Lung (tissue), 12 donors: ENCODE measurements around the gene WRAP73. TPM values are rescaled to one million over a fixed set of nuclear protein-coding genes. Genes with fewer than 3 reads are reported as not detected.

ENCODE experiments used
- ATAC-seq: fragments of 200-7000 bp; cut with Tn5 transposase; one replicate; pipeline ENCODE4 v1.9.1; 2020; ENCODE audit warnings: moderate number of reproducible peaks; ENCODE audit not compliant: insufficient read depth, low FRiP score
- DNase-seq, 3 donors: peaks; one replicate each; pipeline ENCODE4 v3.0.0-alpha.2; 2013 to 2017
- H3K27ac ChIP-seq, 2 donors: one replicate each; pipeline ENCODE4 v1.5.1; 2013; ENCODE audit warnings: mild to moderate bottlenecking in 2 of 2, moderate library complexity in 2 of 2, control low read depth in 1 of 2, inconsistent platforms in 1 of 2, low read depth in 1 of 2, low read length in 1 of 2
- H3K27me3 ChIP-seq, 3 donors: one replicate each; pipeline ENCODE4 v1.5.1; 2013; ENCODE audit warnings: low read length in 2 of 3; ENCODE audit not compliant: control insufficient read depth in 3 of 3, insufficient read depth in 3 of 3
- H3K36me3 ChIP-seq, 4 donors: one replicate each; pipeline ENCODE4 v1.5.1; 2013; ENCODE audit warnings: low read length in 4 of 4, mild to moderate bottlenecking in 1 of 4, moderate library complexity in 1 of 4; ENCODE audit not compliant: control insufficient read depth in 4 of 4, insufficient read depth in 4 of 4
- H3K4me1 ChIP-seq, 5 donors: one replicate each; pipeline ENCODE4 v1.5.1; 2013; ENCODE audit warnings: low read length in 5 of 5, mild to moderate bottlenecking in 2 of 5, moderate library complexity in 1 of 5; ENCODE audit not compliant: control insufficient read depth in 5 of 5, insufficient read depth in 5 of 5
- H3K4me3 ChIP-seq: one replicate; pipeline ENCODE4 v1.5.1; 2013; ENCODE audit warnings: mild to moderate bottlenecking, control low read depth, moderate library complexity
- H3K9ac ChIP-seq, 2 donors: one replicate each; pipeline ENCODE4 v1.5.1; 2013; ENCODE audit warnings: low read length in 2 of 2, control low read depth in 1 of 2; ENCODE audit not compliant: insufficient read depth in 1 of 2
- H3K9me3 ChIP-seq, 4 donors: one replicate each; pipeline ENCODE4 v1.5.1; 2013; ENCODE audit warnings: low read length in 3 of 4, mild to moderate bottlenecking in 1 of 4, moderate library complexity in 1 of 4; ENCODE audit not compliant: control insufficient read depth in 4 of 4, insufficient read depth in 3 of 4
- CTCF ChIP-seq: IDR thresholded peaks from 2 replicates; pipeline ENCODE4 v1.5.1; 2012; ENCODE audit warnings: mild to moderate bottlenecking; ENCODE audit errors: control extremely low read depth, extremely low read depth
- WGBS, 2 donors: extraction: QIAGEN DNeasy Blood & Tissue Kit; methylation state at CpG; one replicate each; pipeline ENCODE4 v1.1.7; 2013; 5-methylcytosine and 5-hydroxymethylcytosine counted together
- polyA plus RNA-seq, 2 donors: library from polyadenylated mRNA; stranded (reverse); fragments of 200-250 nt; gene quantifications; one replicate each; pipeline ENCODE4 v1.2.1, GENCODE V29; 2013
- total RNA-seq, 2 donors: library from RNA; depleted of rRNA in 1 of 2; stranded (reverse); fragments of >200 nt in 1 of 2; gene quantifications; one replicate each; pipeline ENCODE4 v1.2.1, GENCODE V29; 2014 to 2021
- donor health status: control.
- donor health status: control.
- donor health status: Bipolar disorder and iron deficiency.
- donor health status: healthy.
- donor health status: DM: yes; HTN: yes; CAD: no.

Gene WRAP73
- total and polyA plus RNA-seq, 4 donors, result 17.3 to 25.3 (median 22.8) TPM

DNA sequence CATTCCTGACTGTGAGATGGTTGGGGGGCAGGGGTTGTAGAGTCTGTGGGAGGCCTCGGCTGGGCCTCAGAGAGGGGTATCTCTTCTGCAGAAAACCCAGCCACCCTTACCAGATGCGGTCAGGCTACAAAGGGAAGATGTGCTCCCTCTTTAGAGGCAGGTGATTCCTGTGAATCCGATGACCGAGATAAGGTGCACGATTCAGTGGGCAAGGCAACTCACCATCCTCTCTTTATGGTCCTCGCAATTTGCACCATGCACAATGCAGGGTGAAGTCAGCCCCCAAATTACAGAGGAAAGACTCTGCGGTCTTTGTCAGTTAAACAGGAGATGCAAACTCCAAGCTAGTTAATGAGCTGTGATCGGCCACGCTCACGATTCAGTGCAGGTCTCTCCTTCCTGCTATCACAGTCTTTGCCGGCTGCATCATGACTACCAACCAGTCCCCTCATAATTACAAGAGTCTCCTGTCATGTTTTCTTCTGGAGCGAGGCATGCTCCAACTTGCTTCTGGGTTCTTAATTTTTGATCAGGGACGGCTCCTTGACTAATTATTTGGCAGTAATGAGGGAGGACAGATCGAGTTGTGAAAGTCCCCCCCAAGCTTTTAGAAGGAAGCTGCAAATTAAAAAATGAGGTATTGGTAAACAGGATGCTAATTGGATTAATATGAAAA, 14.9 kb upstream of the WRAP73 start:
- no peak for ATAC-seq
- Histone ChIP-seq H3K4me1 (peaks cover 0 to 8% (median 3%) of the 10 kb centered on the region in 5 donors), H3K27me3 (peaks cover 0 to 7% (median 0%) of the 10 kb centered on the region in 3 donors), H3K9ac (no peak overlapping the region), H3K27ac (no peak overlapping the region), H3K4me3 (no peak overlapping the region), H3K36me3 (no peaks in the 10 kb centered on the region), H3K9me3 (no peaks in the 10 kb centered on the region)
- WGBS, 2 donors, result 86 to 92% methylated on average over 14 of the region's 14 CpGs
- no peak for DNase-seq
- TF ChIP-seq CTCF, result no peak

- 69 to 78% methylated on average over 14 of the region's 14 CpGs for WGBS, 2 donors
- no peak for TF ChIP-seq CTCF
- no peak overlapping the region for H3K9ac ChIP-seq
- H3K36me3 ChIP-seq, result no peaks in the 10 kb centered on the region
- DNase-seq (no peak), ATAC-seq (no peak)
- H3K4me1 ChIP-seq, result peaks cover 0 to 8% (median 0%) of the 10 kb centered on the region in 5 donors
- no peaks in the 10 kb centered on the region for H3K9me3 ChIP-seq
- peaks cover 0 to 2% (median 0%) of the 10 kb centered on the region in 3 donors for H3K27me3 ChIP-seq
- H3K4me3 ChIP-seq, result no peak overlapping the region
- H3K27ac ChIP-seq, result no peak overlapping the region
Observed at GRCh38 chr1:3663999-3664699, 14.2 kb upstream of the WRAP73 start.

GRCh38 chr1:3662080-3662671, 12.3 kb upstream of the WRAP73 start:
- Histone ChIP-seq H3K4me3 (no peak overlapping the region), H3K27me3 (peaks cover 0 to 9% (median 0%) of the 10 kb centered on the region in 3 donors), H3K9me3 (peaks cover 0 to 2% (median 0%) of the 10 kb centered on the region in 4 donors), H3K4me1 (no peaks in the 10 kb centered on the region), H3K36me3 (no peaks in the 10 kb centered on the region), H3K27ac (no peak overlapping the region), H3K9ac (no peak overlapping the region)
- WGBS, 2 donors, result 90 to 91% methylated on average over 16 of the region's 16 CpGs
- DNase-seq (no peak), ATAC-seq (no peak)
- no peak for TF ChIP-seq CTCF
